Calu3 (cell line): Measurements from ENCODE around the gene RADIL. TPM values are rescaled to one million over a fixed set of nuclear protein-coding genes. Genes with fewer than 3 reads are reported as not detected.

ENCODE experiments used
- BruUV-seq: library from RNA; stranded (reverse); fragments of 400-500 nt; replicated peaks from 2 replicates; lab custom pipeline; 2021; lab: Mats Ljungman, UMichigan
- CTCF ChIA-PET: fragments of 300-600 bp; sonication (Branson Sonifier 250); formaldehyde crosslinking; loops from one replicate; lab custom pipeline; 2022; ENCODE audit warnings: antibody characterized with exemption; lab: Charles Lee
- DNase-seq: peaks from one replicate; pipeline ENCODE4 v3.0.0; 2022
- H3K27ac Mint-ChIP-seq: one replicate; pipeline ENCODE4 v1.8.0; 2022; ENCODE audit warnings: mixed read lengths; ENCODE audit not compliant: unreplicated experiment
- H3K27me3 Mint-ChIP-seq: one replicate; pipeline ENCODE4 v1.8.0; 2022; ENCODE audit warnings: mixed read lengths; ENCODE audit not compliant: unreplicated experiment
- H3K36me3 Mint-ChIP-seq: one replicate; pipeline ENCODE4 v1.8.0; 2022; ENCODE audit warnings: mild to moderate bottlenecking, moderate library complexity, mixed read lengths; ENCODE audit not compliant: insufficient read depth, unreplicated experiment
- H3K4me1 Mint-ChIP-seq: one replicate; pipeline ENCODE4 v1.8.0; 2022; ENCODE audit warnings: mild to moderate bottlenecking, low read depth, mixed read lengths; ENCODE audit not compliant: unreplicated experiment
- H3K4me3 Mint-ChIP-seq: one replicate; pipeline ENCODE4 v1.8.0; 2022; ENCODE audit warnings: mild to moderate bottlenecking, low read depth, moderate library complexity, mixed read lengths; ENCODE audit not compliant: unreplicated experiment
- H3K9me3 Mint-ChIP-seq: one replicate; pipeline ENCODE4 v1.8.0; 2022; ENCODE audit warnings: low read depth, mixed read lengths; ENCODE audit not compliant: unreplicated experiment
- CTCF ChIP-seq: fragments of 200-600 bp; IDR thresholded peaks from one replicate; pipeline ENCODE4 v1.8.0; 2022; ENCODE audit warnings: antibody characterized with exemption; ENCODE audit not compliant: unreplicated experiment
- intact Hi-C: fragments of 100-400 bp; cut with micrococcal nuclease; formaldehyde crosslinking; loops from one replicate; pipeline ENCODE4 v1.10.0; 2022; ENCODE audit not compliant: unreplicated experiment
- total RNA-seq: library from RNA; stranded (reverse); gene quantifications from 2 replicates; pipeline ENCODE4 v1.2.3, GENCODE V29; 2022

Gene RADIL
- total RNA-seq, 1 experiment from 2014 or later, result 1.8 TPM

GRCh38 chr7:4758111-4758510, 125.4 kb downstream of the RADIL start:
- TF ChIP-seq CTCF, result no peak
- intact Hi-C loops, result loop anchor here (10.0 kb wide), 1 partner anchor 143 kb away; no protein-coding TSS in a partner anchor
- Mint-ChIP-seq H3K27ac (no peak overlapping the region), H3K27me3 (no peaks in the 10 kb centered on the region), H3K4me1 (no peaks in the 10 kb centered on the region), H3K9me3 (no peaks in the 10 kb centered on the region), H3K4me3 (no peak overlapping the region), H3K36me3 (peaks cover 71% of the 10 kb centered on the region)
- CTCF ChIA-PET, result interaction anchor here (0.7 to 1.2 kb wide), 3 partner anchors 27 to 126 kb away, joined by 3 to 7 read pairs (median 5); no protein-coding TSS in a partner anchor
- DNase-seq, result no peak
- no TSS peak for BruUV-seq

GRCh38 chr7:4755045-4755444, 128.5 kb downstream of the RADIL start:
- H3K9me3 Mint-ChIP-seq, result no peaks in the 10 kb centered on the region
- no peak overlapping the region for H3K27ac Mint-ChIP-seq
- no peaks in the 10 kb centered on the region for H3K4me1 Mint-ChIP-seq
- no peaks in the 10 kb centered on the region for H3K27me3 Mint-ChIP-seq
- no TSS peak for BruUV-seq
- DNase-seq, result no peak
- H3K36me3 Mint-ChIP-seq, result peaks cover 67% of the 10 kb centered on the region
- intact Hi-C loops, result loop anchor here (10.0 kb wide), 1 partner anchor 140 kb away; no protein-coding TSS in a partner anchor
- H3K4me3 Mint-ChIP-seq, result no peak overlapping the region
- CTCF ChIA-PET, result interaction anchor here (0.8 to 1.7 kb wide), 4 partner anchors 9 to 123 kb away, joined by 3 to 13 read pairs (median 3); partner anchors contain the start of gene AP5Z1
- no peak for TF ChIP-seq CTCF

- intact Hi-C loops, result loop anchor here (10.0 kb wide), 1 partner anchor 140 kb away; no protein-coding TSS in a partner anchor
- CTCF ChIA-PET, result interaction anchor here (0.8 to 1.7 kb wide), 3 partner anchors 9 to 123 kb away, joined by 3 to 13 read pairs (median 3); no protein-coding TSS in a partner anchor
- Mint-ChIP-seq H3K27ac (no peak overlapping the region), H3K4me1 (no peaks in the 10 kb centered on the region), H3K36me3 (peaks cover 71% of the 10 kb centered on the region), H3K9me3 (no peaks in the 10 kb centered on the region), H3K4me3 (no peak overlapping the region), H3K27me3 (no peaks in the 10 kb centered on the region)
- DNase-seq, result no peak
- no TSS peak for BruUV-seq
- no peak for TF ChIP-seq CTCF
These were observed 129.0 kb downstream of the RADIL start for GRCh38 chr7:4754433-4755010.

- no peaks in the 10 kb centered on the region for H3K9me3 Mint-ChIP-seq
- H3K36me3 Mint-ChIP-seq, result peaks cover 78% of the 10 kb centered on the region
- CTCF ChIA-PET, result interaction anchor here (1.1 kb wide), 1 partner anchor 9 kb away, joined by 5 read pairs; no protein-coding TSS in a partner anchor
- intact Hi-C loops, result loop anchor here (10.0 kb wide), 1 partner anchor 139 kb away; no protein-coding TSS in a partner anchor
- H3K4me1 Mint-ChIP-seq, result no peaks in the 10 kb centered on the region
- H3K27me3 Mint-ChIP-seq, result no peaks in the 10 kb centered on the region
- no TSS peak for BruUV-seq
- H3K4me3 Mint-ChIP-seq, result no peak overlapping the region
- peak; percentile 96 for DNase-seq
- TF ChIP-seq CTCF, result peak; percentile 96
- H3K27ac Mint-ChIP-seq, result peak overlapping the region; percentile 20
These were observed 129.7 kb downstream of the RADIL start for GRCh38 chr7:4753598-4754432.
